H1 (cell line): ENCODE results near the gene LMTK2. TPM values are rescaled to one million over a fixed set of nuclear protein-coding genes. Genes with fewer than 3 reads are reported as not detected.

ENCODE experiments used
- CTCF ChIA-PET: fragments of 300-600 bp; sonication (Branson Sonifier 250); formaldehyde crosslinking; loops from one replicate; lab custom pipeline; 2021; ENCODE audit not compliant: partially characterized antibody; lab: Charles Lee
- POLR2A ChIA-PET: fragments of 300-600 bp; sonication (Branson Sonifier 250); formaldehyde crosslinking; loops from one replicate; lab custom pipeline; 2021; ENCODE audit warnings: inconsistent platforms; ENCODE audit not compliant: partially characterized antibody; lab: Charles Lee
- DNase-seq, 2 experiments: peaks; one replicate each; pipeline versions ENCODE4 v3.0.0 to v3.0.0-alpha.2; 2010 to 2022; ENCODE audit warnings: low spot score in 2 of 2, low read depth in 1 of 2, mixed read lengths in 1 of 2
- FAIRE-seq: peaks from 2 replicates; lab custom pipeline; 2011; peaks lifted over from hg19 to GRCh38; lab: Jason Lieb, UNC
- H2AFZ ChIP-seq: 2 replicates; pipeline ENCODE4 v1.8.1; 2012; ENCODE audit warnings: low read length, inconsistent platforms
- H2AK5ac ChIP-seq: 2 replicates; pipeline ENCODE4 v1.6.1; 2013; ENCODE audit warnings: low read depth, low read length
- H2BK120ac ChIP-seq: replicated peaks from 2 replicates; pipeline ENCODE3; 2013; ENCODE audit warnings: low read depth, low read length, inconsistent platforms
- H2BK12ac ChIP-seq: 2 replicates; pipeline ENCODE4 v1.6.1; 2013; ENCODE audit warnings: low read depth, low read length
- H2BK15ac ChIP-seq: 2 replicates; pipeline ENCODE4 v1.6.1; 2013; ENCODE audit warnings: low read length
- H2BK20ac ChIP-seq: 2 replicates; pipeline ENCODE4 v1.6.1; 2013; ENCODE audit warnings: low read length
- H2BK5ac ChIP-seq: 2 replicates; pipeline ENCODE4 v1.6.1; 2013; ENCODE audit warnings: low read depth, low read length
- H3K14ac ChIP-seq: 2 replicates; pipeline ENCODE4 v1.6.1; 2013; ENCODE audit warnings: inconsistent platforms; ENCODE audit not compliant: insufficient read length
- H3K18ac ChIP-seq: 2 replicates; pipeline ENCODE4 v1.6.1; 2013; ENCODE audit warnings: low read length; ENCODE audit errors: extremely low read depth
- H3K23ac ChIP-seq: 2 replicates; pipeline ENCODE4 v1.6.1; 2013; ENCODE audit warnings: inconsistent platforms; ENCODE audit not compliant: insufficient read length
- H3K23me2 ChIP-seq: 2 replicates; pipeline ENCODE4 v1.6.1; 2013; ENCODE audit warnings: low read depth, low read length
- H3K27ac ChIP-seq: 2 replicates; pipeline ENCODE4 v1.6.1; 2011; ENCODE audit warnings: low read depth, low read length, inconsistent platforms
- H3K27me3 ChIP-seq, 4 experiments: replicated peaks in 1 of 4; 1 replicate in 1 of 4; 2 replicates in 3 of 4; pipeline versions ENCODE4 v1.6.1 to v1.8.1; 2011 to 2013; ENCODE audit warnings: low read length in 3 of 4, mild to moderate bottlenecking in 3 of 4, inconsistent platforms in 2 of 4, mixed read lengths in 2 of 4, moderate library complexity in 1 of 4; ENCODE audit not compliant: control insufficient read depth in 3 of 4, insufficient read depth in 3 of 4; ENCODE audit errors: extremely low read depth in 1 of 4
- H3K36me3 ChIP-seq, 4 experiments: 2 replicates each; pipeline versions ENCODE4 v1.6.1 to v1.8.1; 2011 to 2013; ENCODE audit warnings: mild to moderate bottlenecking in 4 of 4, low read length in 3 of 4, moderate library complexity in 2 of 4, control low read depth in 1 of 4, inconsistent platforms in 1 of 4; ENCODE audit not compliant: insufficient read depth in 4 of 4, control insufficient read depth in 2 of 4
- H3K4ac ChIP-seq: replicated peaks from 2 replicates; pipeline ENCODE3; 2013; ENCODE audit warnings: low read length, low read depth, mixed read lengths, inconsistent platforms; ENCODE audit not compliant: insufficient read length
- H3K4me1 ChIP-seq, 4 experiments: replicated peaks in 1 of 4; 1 replicate in 1 of 4; 2 replicates in 3 of 4; pipeline versions ENCODE4 v1.6.1 to v1.8.1; 2011 to 2013; ENCODE audit warnings: low read length in 3 of 4, inconsistent platforms in 2 of 4, mixed read lengths in 1 of 4; ENCODE audit not compliant: insufficient read depth in 4 of 4, control insufficient read depth in 3 of 4
- H3K4me2 ChIP-seq, 2 experiments: 2 replicates each; pipeline versions ENCODE4 v1.6.1 to v1.8.1; 2011 to 2013; ENCODE audit warnings: low read depth in 2 of 2, low read length in 2 of 2, control low read depth in 1 of 2, inconsistent platforms in 1 of 2, mild to moderate bottlenecking in 1 of 2; ENCODE audit not compliant: insufficient read depth in 1 of 2
- H3K4me3 ChIP-seq, 4 experiments: fragments of 200-600, 300-600 bp in 1 of 4; sonication (generic), shearing (Covaris generic), sonication (Bioruptor Twin) in 1 of 4; 2 replicates each; pipeline versions ENCODE4 v1.5.1 to v1.8.1; 2011 to 2016; ENCODE audit warnings: low read length in 4 of 4, low read depth in 3 of 4, control low read depth in 2 of 4, inconsistent platforms in 2 of 4, mild to moderate bottlenecking in 2 of 4, mixed read lengths in 1 of 4, moderate library complexity in 1 of 4; ENCODE audit not compliant: insufficient read depth in 2 of 4; ENCODE audit errors: extremely low read depth in 1 of 4
- H3K56ac ChIP-seq: replicated peaks from 2 replicates; pipeline ENCODE3; 2013; ENCODE audit warnings: low read depth, mild to moderate bottlenecking, mixed read lengths, low read length, inconsistent platforms; ENCODE audit not compliant: insufficient read length
- H3K79me1 ChIP-seq: 2 replicates; pipeline ENCODE4 v1.6.1; 2013; ENCODE audit warnings: low read depth, low read length, control low read depth
- H3K79me2 ChIP-seq, 2 experiments: 2 replicates each; pipeline versions ENCODE4 v1.6.1 to v1.8.1; 2012 to 2013; ENCODE audit warnings: low read length in 2 of 2, mild to moderate bottlenecking in 2 of 2, inconsistent platforms in 1 of 2; ENCODE audit not compliant: insufficient read depth in 2 of 2, control insufficient read depth in 1 of 2
- H3K9ac ChIP-seq, 4 experiments: replicated peaks in 1 of 4; 1 replicate in 1 of 4; 2 replicates in 3 of 4; pipeline versions ENCODE4 v1.6.1 to v1.8.1; 2011 to 2013; ENCODE audit warnings: low read depth in 3 of 4, low read length in 3 of 4, control low read depth in 2 of 4, mild to moderate bottlenecking in 2 of 4, moderate library complexity in 2 of 4, inconsistent platforms in 1 of 4; ENCODE audit errors: extremely low read depth in 1 of 4
- H3K9me3 ChIP-seq, 2 experiments: 2 replicates each; pipeline versions ENCODE4 v1.6.1 to v1.8.1; 2012 to 2013; ENCODE audit warnings: mild to moderate bottlenecking in 2 of 2, moderate library complexity in 2 of 2, control low read depth in 1 of 2, inconsistent platforms in 1 of 2, low read depth in 1 of 2, low read length in 1 of 2, mixed read lengths in 1 of 2; ENCODE audit not compliant: insufficient read depth in 2 of 2
- H4K20me1 ChIP-seq, 2 experiments: replicated peaks in 1 of 2; 2 replicates each; pipeline versions ENCODE3 to v1.8.1; 2011 to 2013; ENCODE audit warnings: inconsistent platforms in 2 of 2, low read length in 2 of 2, mild to moderate bottlenecking in 1 of 2; ENCODE audit not compliant: insufficient read depth in 2 of 2, control insufficient read depth in 1 of 2
- H4K5ac ChIP-seq: 2 replicates; pipeline ENCODE4 v1.6.1; 2013; ENCODE audit warnings: low read length, low read depth, mixed read lengths, inconsistent platforms; ENCODE audit not compliant: insufficient read length
- H4K8ac ChIP-seq: 2 replicates; pipeline ENCODE4 v1.8.0; 2013; ENCODE audit warnings: mild to moderate bottlenecking, moderate library complexity, low read length, inconsistent platforms; ENCODE audit not compliant: insufficient read depth; ENCODE audit errors: extremely low read depth
- H4K91ac ChIP-seq: replicated peaks from 2 replicates; pipeline ENCODE3; 2013; ENCODE audit warnings: low read length, mixed read lengths, inconsistent platforms; ENCODE audit not compliant: insufficient read length
- BRCA1 ChIP-seq: IDR thresholded peaks from 2 replicates; pipeline ENCODE4 v1.6.1; 2012; ENCODE audit warnings: low read depth, low read length, improper control_type of control experiment
- E2F6 ChIP-seq: IDR thresholded peaks from 2 replicates; pipeline ENCODE4 v1.6.1; 2012; ENCODE audit warnings: inconsistent platforms
- EGR1 ChIP-seq: IDR thresholded peaks from 2 replicates; pipeline ENCODE4 v1.6.1; 2011; ENCODE audit warnings: low read depth, low read length, borderline replicate concordance
- JUND ChIP-seq: IDR thresholded peaks from 2 replicates; pipeline ENCODE4 v1.6.1; 2011; ENCODE audit warnings: mild to moderate bottlenecking, improper control_type of control experiment, low read length
- KDM5A ChIP-seq: fragments of 200-600 bp; IDR thresholded peaks from 2 replicates; pipeline ENCODE4 v1.7.1; 2012; ENCODE audit warnings: mild to moderate bottlenecking, low read length, inconsistent platforms, mixed read lengths
- NRF1 ChIP-seq: IDR thresholded peaks from 2 replicates; pipeline ENCODE4 v1.6.1; 2011; ENCODE audit warnings: mild to moderate bottlenecking, low read depth, low read length, improper control_type of control experiment
- POU5F1 ChIP-seq: IDR thresholded peaks from 2 replicates; pipeline ENCODE4 v1.6.1; 2011; ENCODE audit warnings: low read depth, mild to moderate bottlenecking, low read length, moderate library complexity
- RXRA ChIP-seq: IDR thresholded peaks from 2 replicates; pipeline ENCODE4 v1.6.1; 2011; ENCODE audit warnings: low read depth, mild to moderate bottlenecking, low read length, moderate library complexity; ENCODE audit not compliant: insufficient read depth
- SIN3A ChIP-seq, 2 experiments: IDR thresholded peaks in 1 of 2; conservative IDR thresholded peaks in 1 of 2; 2 replicates each; pipeline ENCODE4 v1.6.1; 2011 to 2012; ENCODE audit warnings: low read length in 2 of 2, improper control_type of control experiment in 1 of 2, low read depth in 1 of 2, mild to moderate bottlenecking in 1 of 2
- SP2 ChIP-seq: IDR thresholded peaks from 2 replicates; pipeline ENCODE4 v1.6.1; 2012; ENCODE audit warnings: mild to moderate bottlenecking, low read length, inconsistent platforms
- SRF ChIP-seq: IDR thresholded peaks from 2 replicates; pipeline ENCODE4 v1.6.1; 2011; ENCODE audit warnings: mild to moderate bottlenecking, low read depth, low read length, moderate library complexity
- TAF1 ChIP-seq: IDR thresholded peaks from 2 replicates; pipeline ENCODE4 v1.6.1; 2011; ENCODE audit warnings: mild to moderate bottlenecking, low read depth, low read length
- TEAD4 ChIP-seq: IDR thresholded peaks from 2 replicates; pipeline ENCODE4 v1.6.1; 2012; ENCODE audit warnings: low read depth, low read length, inconsistent platforms, mixed read lengths
- YY1 ChIP-seq: IDR thresholded peaks from 2 replicates; pipeline ENCODE4 v1.6.1; 2011; ENCODE audit warnings: low read depth, mild to moderate bottlenecking, low read length
- WGBS, 2 experiments: shearing (Covaris generic) in 1 of 2; methylation state at CpG; one replicate each; pipeline versions ENCODE4 v1.1.6 to v1.1.7; 2013 to 2015; ENCODE audit warnings: low lambda C conversion rate in 2 of 2, mixed read lengths in 2 of 2, inconsistent platforms in 1 of 2, low coverage in 1 of 2, missing lambda C conversion rate in 1 of 2; ENCODE audit not compliant: insufficient replicate concordance in 2 of 2, insufficient coverage in 1 of 2, insufficient read length in 1 of 2; ENCODE audit errors: extremely low coverage in 1 of 2, missing lambda C conversion rate in 1 of 2; 5-methylcytosine and 5-hydroxymethylcytosine counted together
- polyA plus RNA-seq, 7 experiments: library from polyadenylated mRNA; depleted of rRNA in 3 of 7; stranded (reverse) in 5 of 7; unstranded in 2 of 7; fragments of >200 nt in 5 of 7; fragments of 200-250 nt in 2 of 7; gene quantifications; 1 replicate in 5 of 7; 2 replicates in 1 of 7; 4 replicates in 1 of 7; pipeline versions ENCODE4 v1.2.1 to v1.2.3, GENCODE V29; 2011 to 2013; ENCODE audit warnings: missing spikeins in 2 of 7, mixed read lengths in 2 of 7
- total RNA-seq: library from RNA; stranded (reverse); fragmentation: NEBNext Ultra II Directional; extraction: Animal tissue kit (Norgen Biotek cat#: 25700); gene quantifications from 2 replicates; pipeline ENCODE4 v1.2.1, GENCODE V29; 2021

Gene LMTK2
- total and polyA plus RNA-seq, 2 of the 8 experiments (the other 6 are each of a cell fraction or from before 2014, with no cell fraction given), result 9.7 to 30.7 TPM

- no peaks in the 10 kb centered on the region for H3K9me3 ChIP-seq
- H3K79me2 ChIP-seq, result no peaks in the 10 kb centered on the region
- DNase-seq, result no peak
- no peak overlapping the region for H3K4me2 ChIP-seq
- no peak overlapping the region for H3K56ac ChIP-seq
- ChIA-PET POLR2A (no interaction called here), CTCF (interaction anchor here (0.6 to 1.2 kb wide), 3 partner anchors 88 to 395 kb away, joined by 3 to 4 read pairs (median 3); no protein-coding TSS in a partner anchor)
- no peaks in the 10 kb centered on the region for H3K23me2 ChIP-seq
- no peak overlapping the region for H2AK5ac ChIP-seq
- no peaks in the 10 kb centered on the region for H3K36me3 ChIP-seq
- 0 out of 2 replicates have a peak overlapping the region, but pooled peaks have one; percentile 50 for H2AFZ ChIP-seq
- no peaks in the 10 kb centered on the region for H3K27me3 ChIP-seq
- no peak overlapping the region for H4K8ac ChIP-seq
- H2BK120ac ChIP-seq, result no peak overlapping the region
- H2BK15ac ChIP-seq, result no peak overlapping the region
- peaks cover 0 to 4% (median 2%) of the 10 kb centered on the region in 4 experiments; a peak in 3 of 7 replicates for H3K4me1 ChIP-seq
- H2BK12ac ChIP-seq, result no peak overlapping the region
- H3K23ac ChIP-seq, result no peak overlapping the region
- H3K9ac ChIP-seq, result no peak overlapping the region
- H3K4me3 ChIP-seq, result no peak overlapping the region
- no peaks in the 10 kb centered on the region for H3K79me1 ChIP-seq
- no peak overlapping the region for H2BK5ac ChIP-seq
- H3K27ac ChIP-seq, result no peak overlapping the region
- no peak for FAIRE-seq
- no peak overlapping the region for H4K5ac ChIP-seq
- WGBS, 2 experiments, result 87% methylated on average over 11 of the region's 11 CpGs; no CpG with 5 or more reads in 1 of the 2 experiments
- H3K4ac ChIP-seq, result no peak overlapping the region
- H4K20me1 ChIP-seq, result no peaks in the 10 kb centered on the region
- H4K91ac ChIP-seq, result no peak overlapping the region
- no peak overlapping the region; the same call in 1 of the 2 replicates for H2BK20ac ChIP-seq
- H3K14ac ChIP-seq, result no peak overlapping the region
- H3K18ac ChIP-seq, result no peak overlapping the region
- TF ChIP-seq SIN3A (conservative IDR thresholded peaks at IDR 0.05 in 1 of 2, IDR thresholded peaks at IDR 0.05 in 1 of 2; ENCODE audit: low read depth in 1 of 2, low read length in 2 of 2) (no peak), E2F6 (no peak), EGR1 (no peak), RXRA (no peak), SRF (no peak), POU5F1 (no peak), YY1 (no peak), TEAD4 (no peak), JUND (no peak), NRF1 (no peak), BRCA1 (no peak), SP2 (no peak), TAF1 (no peak), KDM5A (no peak)
Observed at GRCh38 chr7:98078197-98078870, 28.3 kb upstream of the LMTK2 start.
